Memory B cell (primary cell): Measurements from ENCODE around the gene PADI1.
A peak's percentile ranks its signal among the peaks of the same experiment; 100 is the strongest.

Experiments used
- ATAC-seq: fragments of 150-1000 bp; cut with Tn5 transposase; 2 replicates; pipeline ENCODE4 v1.10.0; 2021; ENCODE audit warnings: low read depth, mild to moderate bottlenecking, moderate library complexity
- DNase-seq, 2 donors: peaks; one replicate each; pipeline ENCODE4 v3.0.0; 2022; ENCODE audit warnings: low spot score in 2 of 2
- H3K27ac Mint-ChIP-seq: one replicate; pipeline ENCODE4 v1.8.0; 2022; ENCODE audit warnings: mild to moderate bottlenecking, moderate library complexity, mixed read lengths
- H3K27me3 Mint-ChIP-seq: one replicate; pipeline ENCODE4 v1.8.0; 2022; ENCODE audit warnings: mixed read lengths
- H3K36me3 Mint-ChIP-seq: one replicate; pipeline ENCODE4 v1.8.0; 2022; ENCODE audit warnings: mild to moderate bottlenecking, mixed read lengths
- H3K4me1 Mint-ChIP-seq: one replicate; pipeline ENCODE4 v1.8.0; 2022; ENCODE audit warnings: mixed read lengths
- H3K4me3 Mint-ChIP-seq: one replicate; pipeline ENCODE4 v1.8.0; 2022; ENCODE audit warnings: mild to moderate bottlenecking, moderate library complexity, mixed read lengths
- H3K9me3 Mint-ChIP-seq: one replicate; pipeline ENCODE4 v1.8.0; 2022; ENCODE audit warnings: mixed read lengths

PADI1 gene

DNA sequence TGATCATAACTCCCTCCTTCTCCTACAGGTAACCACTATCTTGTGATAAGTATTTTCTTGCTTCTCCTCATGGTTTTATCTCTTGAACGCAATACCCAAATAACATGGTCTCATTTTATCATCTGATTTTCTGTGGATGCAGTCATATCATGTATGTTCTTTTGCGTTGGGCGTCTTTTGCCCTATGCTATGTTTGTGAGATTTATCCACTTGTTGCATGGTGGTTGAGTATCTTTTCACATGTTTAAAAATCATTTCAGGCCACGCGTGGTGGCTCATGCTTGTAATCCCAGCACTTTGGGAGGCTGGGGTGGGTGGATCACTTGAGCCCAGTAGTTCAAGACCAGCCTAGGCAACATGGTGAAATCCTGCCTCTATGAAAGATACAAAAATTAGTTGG is 59.5 kb downstream of the PADI1 start:
- no peak overlapping the region for H3K27ac Mint-ChIP-seq
- ATAC-seq = no peak
- no peak overlapping the region for H3K4me3 Mint-ChIP-seq
- peaks cover 5% of the 10 kb centered on the region for H3K9me3 Mint-ChIP-seq
- H3K27me3 Mint-ChIP-seq = peaks cover 2% of the 10 kb centered on the region
- no peaks in the 10 kb centered on the region for H3K36me3 Mint-ChIP-seq
- no peaks in the 10 kb centered on the region for H3K4me1 Mint-ChIP-seq
- DNase-seq = no peak

DNA sequence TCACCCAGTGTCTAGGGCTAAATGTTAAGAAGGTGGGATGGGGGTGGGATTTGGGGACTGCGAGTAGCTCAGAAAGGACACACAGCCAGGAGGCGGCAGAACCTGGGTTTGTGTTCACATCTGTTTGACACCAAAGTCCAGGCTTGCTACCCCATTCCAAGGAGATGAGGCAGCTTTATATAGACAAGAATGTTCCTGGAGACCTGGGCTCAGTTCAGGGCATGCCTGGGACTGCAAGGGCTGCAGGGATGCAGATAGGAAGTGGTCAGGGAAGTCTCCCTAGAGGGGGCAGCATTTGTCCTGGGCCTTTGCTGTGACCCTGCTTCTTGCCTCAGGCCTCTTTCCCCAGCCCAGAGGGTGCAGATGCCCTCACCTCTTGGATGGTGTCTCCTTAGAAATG is 60.2 kb downstream of the PADI1 start:
- no peak for DNase-seq
- Mint-ChIP-seq H3K36me3 (no peaks in the 10 kb centered on the region), H3K27me3 (peaks cover 2% of the 10 kb centered on the region)

DNA sequence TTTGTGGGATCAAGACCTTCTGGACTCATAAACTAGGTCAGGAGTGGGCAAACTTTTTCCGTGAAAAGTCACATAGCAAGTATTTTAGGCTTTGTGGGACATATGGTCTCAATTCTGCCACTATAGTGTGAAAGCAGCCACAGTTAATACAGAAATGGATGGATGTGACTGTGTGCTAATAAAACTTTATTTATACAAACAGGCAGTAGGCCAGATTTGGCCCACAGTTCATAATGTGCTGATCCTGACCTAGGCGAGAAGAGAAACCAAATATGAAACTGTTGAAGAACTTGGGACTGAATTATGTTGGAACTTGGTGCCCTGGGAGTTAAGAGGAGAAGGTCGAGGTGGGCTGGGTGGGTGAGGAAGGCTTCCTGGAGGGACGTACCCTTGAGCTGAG is 61.0 kb downstream of the PADI1 start:
- H3K4me1 Mint-ChIP-seq = no peaks in the 10 kb centered on the region
- no peak overlapping the region for H3K4me3 Mint-ChIP-seq
- peaks cover 5% of the 10 kb centered on the region for H3K9me3 Mint-ChIP-seq
- DNase-seq (no peak), ATAC-seq (no peak)
- H3K36me3 Mint-ChIP-seq = no peaks in the 10 kb centered on the region
- no peak overlapping the region for H3K27ac Mint-ChIP-seq
- no peaks in the 10 kb centered on the region for H3K27me3 Mint-ChIP-seq

More for the DNA sequence above, 60.2 kb downstream of the PADI1 start:
- ATAC-seq = no peak
- Mint-ChIP-seq H3K9me3 (peaks cover 5% of the 10 kb centered on the region), H3K4me3 (no peak overlapping the region), H3K4me1 (no peaks in the 10 kb centered on the region), H3K27ac (no peak overlapping the region)

DNA sequence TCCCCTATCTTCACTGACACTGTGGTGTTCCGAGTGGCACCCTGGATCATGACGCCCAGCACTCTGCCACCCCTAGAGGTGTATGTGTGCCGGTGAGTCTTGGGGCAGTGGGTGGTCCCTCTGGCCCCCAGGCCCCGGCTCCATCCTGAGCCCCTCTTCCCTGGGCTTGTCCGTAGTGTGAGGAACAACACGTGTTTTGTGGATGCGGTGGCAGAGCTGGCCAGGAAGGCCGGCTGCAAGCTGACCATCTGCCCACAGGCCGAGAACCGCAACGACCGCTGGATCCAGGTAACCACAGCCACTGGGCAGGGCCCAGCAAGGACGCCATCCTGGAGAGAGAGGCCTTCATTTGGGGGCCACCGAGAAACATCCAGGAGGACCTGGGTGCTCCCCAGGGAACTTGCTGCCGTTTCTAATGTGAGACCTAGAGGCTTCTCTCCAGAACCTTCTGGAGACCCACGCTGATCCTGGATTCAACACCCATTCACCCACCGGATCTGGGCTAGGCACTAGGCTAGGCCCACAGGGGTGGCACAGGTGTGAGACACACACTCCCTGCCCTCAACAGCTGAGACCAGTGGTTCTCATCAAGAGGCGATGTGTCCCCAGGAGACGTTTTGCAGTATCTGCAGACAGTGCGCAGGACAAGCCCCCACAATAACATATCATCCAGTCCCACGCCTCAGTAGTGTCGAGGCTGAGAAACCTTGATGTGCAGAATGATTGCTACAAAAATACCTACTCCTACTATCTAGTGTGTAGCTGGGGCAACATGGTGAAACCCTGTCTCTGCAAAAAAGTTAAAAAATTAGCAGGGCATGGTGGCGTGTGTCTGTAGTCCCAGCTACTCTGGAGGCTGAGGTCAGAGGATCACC is 66.2 kb downstream of the PADI1 start:
- H3K9me3 Mint-ChIP-seq = no peaks in the 10 kb centered on the region
- peaks cover 2% of the 10 kb centered on the region for H3K27me3 Mint-ChIP-seq
- peaks cover 3% of the 10 kb centered on the region for H3K4me1 Mint-ChIP-seq
- H3K27ac Mint-ChIP-seq = no peak overlapping the region
- no peak for DNase-seq
- ATAC-seq = no peak
- H3K4me3 Mint-ChIP-seq = no peak overlapping the region
- no peaks in the 10 kb centered on the region for H3K36me3 Mint-ChIP-seq

DNA sequence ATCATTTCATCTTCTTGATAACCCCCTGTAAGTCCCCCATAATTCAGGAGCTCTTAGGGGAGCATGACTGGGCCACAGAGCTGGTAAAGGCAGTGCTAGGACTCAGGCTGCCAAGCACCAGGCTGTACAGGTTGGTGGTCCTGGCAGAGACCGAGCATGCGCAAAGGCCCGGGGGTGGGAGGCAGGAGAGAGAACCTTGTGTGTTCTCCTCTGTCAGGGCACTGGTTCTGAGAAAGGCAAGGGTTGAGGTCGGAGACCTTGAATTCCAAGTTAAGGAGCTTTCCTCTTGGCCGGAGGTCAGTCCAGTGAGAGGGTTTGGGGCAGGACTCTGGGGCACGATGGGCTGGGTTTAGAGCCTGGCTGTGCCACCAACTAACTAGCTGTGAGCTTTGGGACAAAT is 67.1 kb downstream of the PADI1 start:
- H3K27me3 Mint-ChIP-seq = peaks cover 2% of the 10 kb centered on the region
- DNase-seq = no peak
- H3K27ac Mint-ChIP-seq = no peak overlapping the region
- H3K4me3 Mint-ChIP-seq = no peak overlapping the region
- ATAC-seq = no peak
- H3K9me3 Mint-ChIP-seq = no peaks in the 10 kb centered on the region
- H3K4me1 Mint-ChIP-seq = peaks cover 3% of the 10 kb centered on the region
- no peaks in the 10 kb centered on the region for H3K36me3 Mint-ChIP-seq

DNA sequence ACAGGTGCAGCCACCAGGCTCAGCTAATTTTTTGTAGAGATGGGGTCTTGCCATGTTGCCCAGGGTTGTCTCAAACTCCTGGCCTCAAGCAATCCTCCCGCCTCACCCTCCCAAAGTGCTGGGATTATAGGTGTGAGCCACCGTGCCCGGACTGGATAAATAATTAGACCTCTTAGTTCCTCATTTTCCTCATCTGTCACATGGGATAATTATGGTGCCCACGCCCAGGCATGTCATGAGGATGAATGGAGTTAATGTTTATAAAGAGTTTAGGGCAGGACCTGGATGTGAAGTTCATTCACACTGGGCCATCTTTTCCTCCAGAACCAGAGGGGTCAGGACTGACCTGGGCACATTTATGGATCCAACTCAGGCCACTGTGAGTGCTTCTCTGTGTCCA is 67.7 kb downstream of the PADI1 start:
- DNase-seq = no peak
- H3K27me3 Mint-ChIP-seq = peaks cover 2% of the 10 kb centered on the region
- no peaks in the 10 kb centered on the region for H3K9me3 Mint-ChIP-seq
- peaks cover 3% of the 10 kb centered on the region for H3K4me1 Mint-ChIP-seq
- H3K27ac Mint-ChIP-seq = no peak overlapping the region
- H3K36me3 Mint-ChIP-seq = no peaks in the 10 kb centered on the region
- ATAC-seq = no peak
- H3K4me3 Mint-ChIP-seq = no peak overlapping the region

DNA sequence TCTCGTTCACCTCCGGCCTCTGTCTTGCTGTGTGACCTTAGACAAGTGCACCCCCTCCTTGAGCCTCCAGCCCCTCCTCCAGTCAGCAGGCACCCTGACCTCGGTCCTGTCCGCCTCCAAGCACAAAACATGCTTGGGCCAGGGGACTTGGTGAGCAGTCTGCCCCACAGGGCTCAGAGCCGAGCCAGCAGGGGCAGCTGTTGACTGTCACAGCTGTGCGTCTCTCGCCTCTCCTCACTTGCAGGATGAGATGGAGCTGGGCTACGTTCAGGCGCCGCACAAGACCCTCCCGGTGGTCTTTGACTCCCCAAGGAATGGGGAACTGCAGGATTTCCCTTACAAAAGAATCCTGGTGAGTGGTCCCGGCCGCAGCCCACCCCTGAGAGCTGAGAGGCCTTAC is 68.2 kb downstream of the PADI1 start:
- Mint-ChIP-seq H3K4me3 (no peak overlapping the region), H3K27ac (no peak overlapping the region), H3K4me1 (peaks cover 3% of the 10 kb centered on the region), H3K27me3 (peaks cover 2% of the 10 kb centered on the region), H3K9me3 (no peaks in the 10 kb centered on the region), H3K36me3 (no peaks in the 10 kb centered on the region)
- ATAC-seq (no peak), DNase-seq (no peak)

DNA sequence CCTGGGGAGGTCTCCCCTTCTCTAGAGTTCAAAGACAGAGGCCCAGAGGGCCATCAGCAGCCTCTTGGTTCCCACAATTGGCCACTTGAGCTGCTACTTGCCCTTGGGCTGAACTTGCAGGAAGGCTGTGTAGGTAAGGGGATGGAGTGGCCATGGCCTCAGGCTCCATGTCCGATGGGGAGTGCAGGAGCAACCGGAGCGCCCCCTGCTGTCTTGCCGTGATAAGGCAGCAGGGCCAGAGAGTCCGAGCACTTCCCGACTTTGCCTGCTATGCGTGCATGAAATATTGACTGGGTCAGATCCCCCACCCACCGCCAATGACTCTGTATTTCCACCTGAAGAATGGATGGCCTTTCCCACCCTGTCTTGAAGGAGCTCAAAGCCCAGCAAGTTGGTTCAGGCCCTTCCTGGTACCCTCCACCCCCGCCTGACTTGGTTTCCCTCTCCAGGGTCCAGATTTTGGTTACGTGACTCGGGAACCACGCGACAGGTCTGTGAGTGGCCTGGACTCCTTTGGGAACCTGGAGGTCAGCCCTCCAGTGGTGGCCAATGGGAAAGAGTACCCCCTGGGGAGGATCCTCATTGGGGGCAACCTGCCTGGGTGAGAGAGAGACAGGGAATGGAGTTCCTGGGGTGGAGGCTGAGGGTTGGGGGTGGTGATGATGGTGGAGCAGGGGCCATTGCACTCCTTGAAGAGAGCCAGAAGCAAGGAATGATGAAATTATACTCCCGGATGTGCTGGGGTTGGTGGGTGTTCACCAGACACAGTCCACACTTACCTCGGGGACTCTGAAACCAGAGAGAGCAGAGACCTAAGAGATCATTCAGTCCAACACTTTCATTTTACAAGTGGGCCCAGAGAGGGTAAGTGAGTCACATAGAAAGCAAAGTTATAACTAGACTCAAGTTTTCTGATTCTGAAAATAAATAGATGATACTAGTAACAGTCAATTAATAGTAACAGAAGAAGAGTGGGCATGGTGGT is 69.5 kb downstream of the PADI1 start:
- H3K4me1 Mint-ChIP-seq = peaks cover 3% of the 10 kb centered on the region
- ATAC-seq = no peak
- H3K9me3 Mint-ChIP-seq = no peaks in the 10 kb centered on the region
- H3K27me3 Mint-ChIP-seq = peaks cover 2% of the 10 kb centered on the region
- DNase-seq = peak in 1 of 2 donors; percentile 27
- no peaks in the 10 kb centered on the region for H3K36me3 Mint-ChIP-seq
- H3K4me3 Mint-ChIP-seq = no peak overlapping the region
- no peak overlapping the region for H3K27ac Mint-ChIP-seq

DNA sequence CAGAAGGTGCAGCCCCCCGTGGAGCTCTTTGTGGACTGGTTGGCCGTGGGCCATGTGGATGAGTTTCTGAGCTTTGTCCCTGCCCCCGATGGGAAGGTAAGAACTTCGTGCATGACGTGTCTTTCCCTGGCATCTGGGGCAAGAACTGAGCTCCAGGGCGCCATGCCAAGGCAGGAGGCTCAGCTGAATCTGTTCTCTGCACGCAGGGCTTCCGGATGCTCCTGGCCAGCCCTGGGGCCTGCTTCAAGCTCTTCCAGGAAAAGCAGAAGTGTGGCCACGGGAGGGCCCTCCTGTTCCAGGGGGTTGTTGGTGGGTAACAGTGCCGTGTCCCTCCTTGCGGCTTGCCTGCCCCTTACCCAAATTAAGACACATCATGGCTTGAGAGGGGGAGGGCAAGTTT is 71.6 kb downstream of the PADI1 start:
- DNase-seq (no peak), ATAC-seq (no peak)
- Mint-ChIP-seq H3K27me3 (peaks cover 5% of the 10 kb centered on the region), H3K4me1 (peaks cover 3% of the 10 kb centered on the region), H3K9me3 (no peaks in the 10 kb centered on the region), H3K36me3 (no peaks in the 10 kb centered on the region), H3K27ac (no peak overlapping the region), H3K4me3 (no peak overlapping the region)

DNA sequence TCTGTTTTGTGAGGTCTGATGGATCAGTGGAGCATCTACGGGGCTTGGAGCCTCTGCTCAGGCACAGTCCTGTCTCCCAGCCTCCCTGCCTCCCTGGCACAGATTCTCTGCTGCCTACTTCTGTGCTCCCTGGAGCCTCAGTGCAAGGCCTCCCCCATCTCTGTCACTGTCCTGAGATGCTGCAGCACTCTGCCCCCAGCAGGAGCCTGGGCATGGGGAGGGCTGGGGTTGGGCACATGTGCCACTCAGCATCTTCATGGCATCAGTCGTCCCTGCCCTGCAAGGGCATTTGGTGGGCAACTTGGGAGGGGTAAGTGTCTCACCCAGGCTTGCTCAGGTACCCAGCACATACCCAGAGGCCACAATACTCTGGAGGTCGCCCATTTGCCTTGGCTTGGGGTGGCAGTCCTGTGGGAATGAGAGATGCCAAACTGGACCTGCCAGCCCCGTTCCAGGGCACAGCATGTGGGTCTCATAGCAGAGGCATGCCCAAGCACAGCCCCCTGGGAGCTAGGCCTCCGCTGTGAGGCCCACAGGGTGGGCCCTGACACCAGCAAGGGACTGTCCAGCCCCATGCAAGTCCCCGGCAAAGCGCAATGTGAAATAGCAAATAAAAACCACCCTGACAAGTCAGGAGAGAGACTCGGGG is 72.7 kb downstream of the PADI1 start:
- Mint-ChIP-seq H3K27me3 (peaks cover 5% of the 10 kb centered on the region), H3K4me3 (no peak overlapping the region), H3K36me3 (no peaks in the 10 kb centered on the region), H3K9me3 (no peaks in the 10 kb centered on the region), H3K4me1 (peaks cover 9% of the 10 kb centered on the region), H3K27ac (no peak overlapping the region)
- DNase-seq (no peak), ATAC-seq (no peak)

DNA sequence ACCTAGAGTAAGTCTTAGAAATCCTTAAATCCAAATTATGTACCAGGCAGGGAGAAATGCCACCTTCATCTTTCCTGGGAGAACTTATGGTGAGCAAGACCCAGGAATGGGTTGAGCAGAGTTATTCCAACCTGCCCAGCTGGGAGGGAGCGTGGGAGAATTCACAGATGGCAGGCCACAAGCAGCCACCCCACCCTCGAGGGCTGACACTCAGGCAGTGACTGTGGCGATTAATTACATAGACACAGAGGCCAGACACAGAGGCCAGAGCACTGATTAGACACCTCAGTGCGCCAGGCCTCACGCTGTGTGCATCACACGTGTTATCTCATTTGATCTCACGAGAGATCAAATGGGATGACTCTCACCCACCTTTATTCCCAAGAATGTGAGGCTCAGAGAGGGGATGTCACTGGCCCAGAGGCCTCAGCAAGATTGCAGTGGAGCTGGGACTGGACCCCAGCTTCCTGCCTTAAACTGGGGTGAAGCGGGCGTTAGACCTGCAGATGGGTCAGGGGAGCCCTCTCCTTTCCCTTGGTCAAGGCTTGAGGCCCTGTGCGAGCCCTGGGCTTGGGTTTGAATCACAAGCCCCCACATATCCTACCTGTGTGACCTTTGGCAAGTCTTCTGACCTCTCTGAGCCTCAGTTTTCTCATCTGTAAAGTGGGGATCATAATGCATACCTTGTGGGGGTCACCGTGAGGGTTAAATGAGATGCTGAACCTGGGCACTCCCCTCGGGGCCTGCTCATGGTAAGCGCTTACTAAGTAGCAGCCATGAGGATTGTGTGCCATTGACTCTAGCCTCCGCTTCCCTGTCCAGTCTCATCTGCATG is 74.3 kb downstream of the PADI1 start:
- ATAC-seq (no peak), DNase-seq (no peak)
- Mint-ChIP-seq H3K36me3 (no peaks in the 10 kb centered on the region), H3K9me3 (no peaks in the 10 kb centered on the region), H3K4me3 (no peak overlapping the region), H3K27ac (no peak overlapping the region), H3K27me3 (peaks cover 7% of the 10 kb centered on the region), H3K4me1 (peaks cover 9% of the 10 kb centered on the region)

DNA sequence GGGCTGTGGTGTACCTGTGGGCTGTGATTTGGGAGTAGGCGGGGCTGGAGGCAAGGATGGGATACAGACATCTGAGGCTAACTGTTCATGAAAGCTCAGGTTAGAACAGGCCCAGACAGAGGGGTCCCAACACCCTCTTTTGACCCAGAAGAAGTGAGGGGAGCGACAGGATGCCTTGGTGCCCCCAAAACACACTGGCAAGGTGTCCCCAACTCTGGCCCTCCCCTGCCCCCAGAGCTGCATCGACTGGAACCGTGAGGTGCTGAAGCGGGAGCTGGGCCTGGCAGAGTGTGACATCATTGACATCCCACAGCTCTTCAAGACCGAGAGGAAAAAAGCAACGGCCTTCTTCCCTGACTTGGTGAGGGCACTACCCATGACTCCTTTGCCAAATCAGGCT is 75.5 kb downstream of the PADI1 start:
- Mint-ChIP-seq H3K4me3 (no peak overlapping the region), H3K27me3 (peaks cover 5% of the 10 kb centered on the region), H3K9me3 (no peaks in the 10 kb centered on the region), H3K36me3 (no peaks in the 10 kb centered on the region), H3K4me1 (peaks cover 6% of the 10 kb centered on the region), H3K27ac (no peak overlapping the region)
- no peak for DNase-seq
- no peak for ATAC-seq

DNA sequence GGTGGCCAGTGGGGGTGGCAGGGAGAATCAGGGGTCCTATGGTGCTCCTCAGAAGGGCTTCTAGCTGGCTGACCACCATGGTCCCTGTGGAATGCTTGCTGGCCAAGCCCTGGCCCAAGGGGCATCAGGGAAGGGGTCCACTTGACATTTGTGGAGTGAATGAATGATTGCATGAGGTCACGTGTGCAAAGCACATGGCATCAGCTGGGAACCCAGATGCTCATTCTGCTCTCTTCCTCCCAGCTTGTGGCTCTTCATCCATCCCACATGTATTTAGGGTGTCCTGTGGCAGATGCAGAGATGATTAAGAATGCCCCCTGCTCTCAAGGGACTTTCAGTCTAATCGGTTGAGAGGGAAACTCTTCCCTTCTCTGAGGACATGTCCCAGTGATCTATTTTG is 76.0 kb downstream of the PADI1 start:
- DNase-seq = no peak
- Mint-ChIP-seq H3K4me1 (peaks cover 6% of the 10 kb centered on the region), H3K4me3 (no peak overlapping the region), H3K9me3 (no peaks in the 10 kb centered on the region), H3K36me3 (no peaks in the 10 kb centered on the region), H3K27me3 (peaks cover 5% of the 10 kb centered on the region), H3K27ac (no peak overlapping the region)
- ATAC-seq = no peak
